Measurements from ENCODE around the gene CYSTM1.
A peak's percentile ranks its signal among the peaks of the same experiment; 100 is the strongest.

The CYSTM1 gene, protein sequence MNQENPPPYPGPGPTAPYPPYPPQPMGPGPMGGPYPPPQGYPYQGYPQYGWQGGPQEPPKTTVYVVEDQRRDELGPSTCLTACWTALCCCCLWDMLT

DNA sequence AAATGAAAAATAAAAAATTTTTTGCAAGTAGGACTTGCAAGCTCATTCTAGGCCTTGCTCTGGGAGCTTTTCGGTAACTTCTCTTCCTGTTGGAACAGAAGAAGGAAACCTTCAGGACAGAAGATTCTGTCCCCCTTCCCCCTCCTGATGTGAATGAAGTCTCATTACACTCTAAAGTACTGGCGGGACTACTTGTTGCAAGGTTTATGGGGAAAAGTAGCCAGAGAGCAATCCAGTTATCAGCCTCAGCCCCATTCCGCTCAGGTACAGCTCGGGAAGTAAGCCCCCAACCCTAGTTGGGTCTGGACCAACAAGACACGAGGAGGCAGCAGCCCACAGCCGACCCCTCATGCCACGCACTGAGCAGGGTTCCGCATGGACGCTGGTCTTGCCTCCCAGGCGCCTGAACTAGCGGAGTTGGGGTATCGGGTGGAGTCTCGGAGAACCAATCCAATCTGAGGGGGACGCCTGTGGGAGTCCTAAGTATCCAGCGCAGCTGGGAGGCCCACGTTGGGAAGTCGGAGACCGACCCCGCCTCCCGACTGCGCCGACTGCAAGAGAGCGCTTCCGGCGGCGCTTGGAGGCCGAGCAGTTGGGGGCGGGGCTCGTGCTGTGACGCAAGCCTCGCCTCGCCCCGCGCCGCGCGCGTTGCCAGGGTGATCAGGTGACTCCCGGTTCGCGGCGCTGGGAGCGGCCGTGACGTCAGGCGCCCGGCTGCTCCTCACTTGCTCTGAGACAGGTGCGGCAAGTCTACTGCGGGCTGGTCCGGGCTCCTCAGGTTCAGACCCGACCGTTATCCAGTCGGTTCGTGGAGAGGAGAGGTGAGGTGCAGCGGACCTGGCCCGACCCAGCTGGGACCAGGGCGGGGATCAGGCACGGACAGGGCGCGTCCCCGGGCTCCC lies at the start of gene CYSTM1:
Gene CYSTM1, plus strand, starts transcription at position 724 of the 902 bp plus-strand sequence. CDS start 19,278 bp downstream, outside the sequence.
- DNase-seq (ENCODE audit: low spot score): peak; percentile 93

DNA sequence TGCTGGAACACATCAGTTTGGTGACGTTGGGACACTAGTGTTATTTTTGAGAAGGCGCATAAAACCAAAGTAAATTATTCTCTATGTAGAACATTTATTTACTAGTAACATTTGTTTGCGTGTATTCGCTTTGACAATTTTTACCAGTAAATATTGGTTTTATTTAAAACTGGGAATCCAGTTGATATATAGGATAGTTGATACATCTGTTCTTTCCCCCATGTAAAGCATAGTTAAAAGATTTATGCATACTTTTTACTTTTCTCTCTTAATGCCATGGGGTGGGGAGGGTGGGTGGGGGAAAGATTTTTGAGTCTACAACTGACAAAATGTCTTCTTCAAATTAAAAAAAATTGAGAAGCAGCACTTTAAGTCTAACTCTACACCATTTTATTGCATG lies 49.4 kb upstream of the CYSTM1 start, which contains the start of gene IGIP:
Gene IGIP, plus strand, starts transcription at position 301 of the 400 bp plus-strand sequence. CDS start 2,540 bp downstream, outside the sequence.
- no peak for DNase-seq (ENCODE audit: low spot score)

DNA sequence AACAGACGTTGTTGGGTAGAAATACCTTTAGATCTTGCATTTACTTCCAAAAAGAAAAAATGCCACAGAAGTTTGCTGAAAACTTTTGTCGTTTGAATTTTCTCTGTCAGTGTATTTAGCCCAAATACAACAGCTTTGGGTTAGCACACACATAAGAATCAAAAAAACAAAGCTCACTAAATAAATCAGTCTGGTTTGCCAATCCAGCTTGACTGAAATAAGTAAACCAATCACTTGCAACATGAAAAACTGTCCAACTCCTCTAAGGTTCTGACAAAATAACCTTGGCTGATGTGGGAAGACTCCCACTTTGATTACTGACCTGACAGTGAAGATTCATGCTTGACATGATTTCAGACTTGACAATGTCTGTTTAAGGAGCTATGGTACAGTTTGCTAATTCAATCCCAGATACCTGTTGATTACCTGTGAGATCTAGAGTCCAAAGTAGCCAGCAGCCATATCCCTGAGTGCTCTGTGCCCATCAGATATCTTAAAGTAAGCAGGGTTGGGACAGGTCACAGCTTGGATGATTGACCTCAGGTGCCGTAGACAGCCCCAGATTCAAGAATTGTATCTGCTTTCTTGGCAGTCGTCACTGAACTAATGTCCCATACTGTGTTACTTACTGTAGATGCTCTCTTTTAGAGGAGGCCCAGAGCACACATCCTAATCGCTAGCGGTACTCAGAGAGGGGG lies 48.5 kb upstream of the CYSTM1 start:
- no peak for DNase-seq (ENCODE audit: low spot score)

DNA sequence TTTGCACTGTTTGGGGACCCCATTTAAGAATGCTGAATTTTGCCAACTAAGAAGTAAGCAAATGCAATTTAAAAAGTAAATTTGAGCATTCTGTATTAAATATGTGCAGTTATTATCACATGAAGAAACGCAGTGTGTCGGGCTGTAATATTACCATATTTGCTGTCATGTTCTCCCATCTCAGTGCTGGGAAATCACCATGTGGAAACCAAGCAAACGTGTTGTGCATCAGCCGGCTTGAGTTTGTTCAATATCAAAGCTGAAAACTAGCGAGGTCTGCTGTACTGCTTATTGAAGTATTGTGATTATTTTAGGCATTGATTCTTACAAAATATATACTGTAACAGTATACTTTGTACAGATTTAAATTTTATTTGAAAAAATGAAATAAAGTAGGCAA lies 46.6 kb upstream of the CYSTM1 start:
- DNase-seq (ENCODE audit: low spot score): no peak

DNA sequence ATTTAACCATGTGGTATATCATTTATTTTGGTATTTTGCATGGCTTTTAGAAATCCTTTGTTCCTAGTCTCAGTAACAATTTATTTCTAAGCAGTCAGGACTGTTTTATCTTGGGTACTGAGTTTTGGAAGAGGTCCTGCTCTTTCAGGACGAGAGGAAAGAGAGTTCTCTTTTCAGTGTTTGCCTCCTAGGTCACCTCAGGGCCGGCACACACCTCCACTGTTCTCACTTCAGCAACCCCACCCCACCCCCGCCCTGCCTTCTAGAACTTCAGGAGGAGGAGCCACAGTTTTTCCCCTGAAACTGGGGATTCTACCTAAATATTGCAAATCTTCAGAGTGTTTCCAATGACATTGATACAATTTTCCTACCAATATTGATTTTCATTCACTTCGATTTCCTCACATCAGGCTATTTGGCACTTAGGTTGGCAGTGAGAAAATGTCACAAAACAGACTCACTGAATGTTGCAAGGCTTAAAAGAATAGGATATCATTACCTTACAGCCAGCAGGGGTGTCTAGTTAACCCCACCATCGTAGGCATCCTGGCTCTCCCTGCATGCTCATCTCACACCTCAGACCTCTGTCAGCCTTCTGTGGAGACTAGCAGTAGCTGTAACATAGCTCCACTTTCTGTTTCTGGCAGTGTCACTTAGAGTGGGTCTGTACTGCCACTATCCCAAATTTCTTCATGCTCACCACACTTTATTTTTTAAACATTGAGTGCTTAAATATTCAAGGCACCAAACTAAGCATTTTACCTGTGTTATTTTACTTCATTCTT lies 43.8 kb upstream of the CYSTM1 start:
- DNase-seq (ENCODE audit: low spot score): no peak

DNA sequence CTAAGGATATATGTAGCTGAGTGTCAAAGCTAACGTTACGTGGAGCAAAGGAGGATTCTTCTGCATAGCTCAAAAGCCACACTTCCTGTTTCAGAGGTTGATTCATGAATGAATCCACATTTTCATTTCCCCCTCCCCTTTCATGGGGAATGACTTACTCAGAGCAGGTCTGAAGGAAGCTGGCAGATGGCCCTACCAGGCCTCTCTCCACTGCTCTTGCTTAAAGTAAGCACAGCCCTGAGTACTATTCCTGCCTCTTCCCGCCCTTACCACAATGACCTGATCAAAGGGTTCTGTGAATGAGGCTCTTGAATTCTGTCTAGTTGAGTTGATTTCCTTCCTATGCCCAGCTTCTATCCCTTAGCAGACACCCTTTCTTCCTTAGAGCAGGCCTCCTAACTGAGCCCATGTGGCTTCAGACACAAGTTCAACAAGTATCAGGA lies 43.0 kb upstream of the CYSTM1 start:
- DNase-seq (ENCODE audit: low spot score): peak; percentile 92

DNA sequence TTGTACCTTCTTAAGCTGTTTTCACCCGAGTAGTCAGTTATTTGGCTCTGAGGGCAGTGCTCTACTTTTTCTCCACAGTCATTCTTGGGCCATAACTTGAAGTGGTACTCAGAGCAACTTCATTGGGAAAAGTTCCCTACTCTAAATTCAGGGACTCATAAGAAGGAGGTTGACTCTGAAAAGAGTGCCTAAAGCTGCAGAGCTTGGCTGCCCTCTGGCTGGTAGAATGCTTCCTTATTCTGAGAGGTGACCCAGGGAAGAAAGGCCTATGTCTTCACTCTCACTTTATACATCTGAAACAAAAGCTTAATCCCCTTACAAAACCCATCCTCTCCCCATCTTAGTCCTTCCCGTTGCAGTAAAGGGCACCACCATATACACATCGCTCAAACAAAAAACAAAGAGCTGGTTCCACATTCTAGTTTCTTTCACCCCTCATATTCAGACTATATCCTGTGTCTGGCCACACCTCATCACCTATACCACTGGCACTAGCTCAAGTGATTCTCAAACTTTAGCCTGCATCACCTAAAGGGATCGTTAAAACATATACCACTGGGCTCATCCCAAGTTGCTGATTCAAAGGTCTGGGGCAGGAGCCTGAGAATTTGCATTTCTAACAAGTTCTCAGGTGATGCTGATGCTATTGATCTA lies 41.3 kb upstream of the CYSTM1 start:
- no peak for DNase-seq (ENCODE audit: low spot score)

DNA sequence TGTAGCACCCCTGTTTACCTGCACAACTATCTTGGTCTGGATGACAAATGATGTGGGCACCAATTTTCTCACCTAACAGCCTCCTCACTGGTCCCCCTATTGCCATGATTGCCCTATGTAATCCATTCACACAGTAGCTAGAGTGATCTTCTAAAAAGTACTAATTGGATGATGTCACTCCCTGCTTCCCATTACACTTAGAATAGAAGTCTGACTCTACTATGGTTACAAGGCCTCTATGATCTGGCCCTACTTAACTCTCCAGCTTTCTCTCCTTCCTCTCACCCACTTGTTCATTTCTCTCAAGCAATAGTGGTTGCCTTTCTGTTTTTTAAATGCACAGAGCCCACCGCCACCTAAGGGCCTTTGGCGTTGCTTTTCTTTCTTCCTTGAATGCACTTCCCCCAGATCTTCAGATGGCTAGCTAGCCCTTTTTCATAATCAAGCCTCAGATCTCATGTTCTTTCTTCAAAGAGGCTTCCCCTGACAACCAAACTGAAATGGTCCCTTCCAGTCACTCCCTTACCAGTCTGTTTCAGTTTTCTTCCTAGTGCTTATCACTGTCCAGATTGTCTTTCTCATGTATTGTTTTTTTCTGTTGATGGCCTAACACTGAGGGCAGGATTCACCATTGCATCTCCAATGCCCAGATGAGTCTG lies 40.6 kb upstream of the CYSTM1 start:
- no peak for DNase-seq (ENCODE audit: low spot score)

DNA sequence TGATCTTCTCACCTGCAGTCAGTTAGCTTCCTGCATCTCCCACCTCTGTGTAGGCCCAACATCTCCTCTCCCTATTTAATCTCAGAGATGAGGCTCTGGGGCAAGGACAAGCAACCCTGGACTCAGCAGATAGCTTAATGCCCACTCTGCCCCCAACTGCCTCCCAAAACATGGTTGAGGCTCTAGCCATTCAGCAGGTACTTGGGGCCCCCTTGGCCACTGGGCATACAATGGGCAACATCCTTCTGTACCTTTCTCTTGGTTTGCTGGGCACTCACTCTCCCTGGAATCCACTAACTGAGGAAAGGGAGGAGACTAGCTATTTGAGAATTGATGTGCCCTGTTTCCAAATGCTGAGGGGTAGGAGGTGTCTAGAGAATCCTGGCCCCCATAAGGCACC lies 39.9 kb upstream of the CYSTM1 start:
- no peak for DNase-seq (ENCODE audit: low spot score)

DNA sequence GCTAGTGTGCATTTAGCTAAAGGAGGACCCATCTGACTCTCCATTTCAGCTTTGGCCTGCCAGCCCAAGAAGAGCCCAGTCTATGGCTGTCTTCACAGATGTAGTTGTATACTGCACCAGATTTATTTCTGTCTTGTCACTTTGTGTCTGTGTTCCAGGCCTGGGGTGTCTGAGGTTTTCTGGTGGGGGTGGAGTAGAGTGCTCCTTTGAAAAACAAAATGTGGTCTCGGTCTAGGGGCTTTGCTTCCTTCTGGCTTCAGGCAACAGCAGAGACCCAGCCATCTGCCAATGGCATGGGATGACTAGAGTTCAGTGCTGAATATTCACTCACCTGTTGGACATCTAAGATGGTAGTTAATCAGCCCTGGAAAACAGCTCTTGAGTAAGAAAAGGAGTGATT lies 38.4 kb upstream of the CYSTM1 start:
- no peak for DNase-seq (ENCODE audit: low spot score)

DNA sequence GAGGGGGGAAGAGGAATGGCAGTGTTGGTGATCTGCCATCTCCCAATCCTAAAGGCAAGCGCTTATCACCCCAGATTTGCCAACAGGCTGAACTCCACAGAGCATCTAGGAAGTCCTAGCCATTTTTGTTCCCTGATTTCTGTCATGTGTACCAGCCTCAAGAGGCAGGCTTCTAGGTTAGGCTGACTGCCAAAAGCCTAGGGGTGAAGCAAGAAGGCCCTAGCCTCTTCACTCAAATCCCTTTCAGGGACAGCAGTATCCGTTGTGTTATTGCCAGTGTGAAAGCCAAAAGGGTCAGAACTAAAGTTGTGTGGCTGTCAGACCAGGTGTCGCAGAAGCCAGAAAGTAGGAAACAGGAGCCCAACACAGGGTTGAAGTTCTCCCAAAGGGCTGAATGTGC lies 34.6 kb upstream of the CYSTM1 start:
- DNase-seq (ENCODE audit: low spot score): no peak

DNA sequence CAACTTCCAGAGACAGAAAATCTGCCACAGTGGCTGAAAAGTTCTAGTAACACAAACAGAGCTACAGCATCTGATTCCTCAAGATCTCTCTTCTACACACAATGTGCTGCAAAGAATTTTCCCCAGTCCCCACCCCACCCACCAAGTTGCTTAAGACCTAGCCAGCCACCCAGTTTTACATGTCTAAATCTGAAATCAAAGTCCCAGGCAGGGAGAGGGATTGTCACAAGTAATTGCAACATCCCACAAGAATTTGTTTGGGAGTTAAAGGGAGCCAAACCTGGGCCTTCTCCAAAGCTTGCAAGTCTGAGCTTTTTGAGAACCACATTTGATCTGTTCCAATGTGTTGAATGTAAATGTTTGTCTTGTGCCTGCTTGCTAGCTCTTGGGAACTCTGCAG lies 33.7 kb upstream of the CYSTM1 start:
- peak; percentile 52 for DNase-seq (ENCODE audit: low spot score)

DNA sequence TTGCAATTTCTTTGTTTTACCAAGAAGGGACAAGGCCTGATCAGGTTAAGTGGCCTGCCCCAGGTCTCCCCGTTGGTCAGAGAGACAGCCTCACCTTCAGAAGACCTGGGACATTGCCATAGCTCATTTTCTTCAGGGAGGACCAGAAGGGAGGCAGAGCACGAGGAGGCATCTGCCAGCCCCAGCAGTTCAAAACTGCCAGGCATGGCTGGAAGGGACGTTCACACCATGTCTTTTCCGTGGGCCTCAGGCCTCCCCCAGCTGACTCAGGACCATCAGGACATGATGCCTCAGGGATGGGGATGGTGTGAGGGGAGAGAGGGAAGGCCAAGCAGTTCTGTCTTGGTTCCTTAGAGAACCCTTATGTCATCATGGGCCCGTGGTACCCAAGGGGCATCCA lies 32.7 kb upstream of the CYSTM1 start:
- no peak for DNase-seq (ENCODE audit: low spot score)

DNA sequence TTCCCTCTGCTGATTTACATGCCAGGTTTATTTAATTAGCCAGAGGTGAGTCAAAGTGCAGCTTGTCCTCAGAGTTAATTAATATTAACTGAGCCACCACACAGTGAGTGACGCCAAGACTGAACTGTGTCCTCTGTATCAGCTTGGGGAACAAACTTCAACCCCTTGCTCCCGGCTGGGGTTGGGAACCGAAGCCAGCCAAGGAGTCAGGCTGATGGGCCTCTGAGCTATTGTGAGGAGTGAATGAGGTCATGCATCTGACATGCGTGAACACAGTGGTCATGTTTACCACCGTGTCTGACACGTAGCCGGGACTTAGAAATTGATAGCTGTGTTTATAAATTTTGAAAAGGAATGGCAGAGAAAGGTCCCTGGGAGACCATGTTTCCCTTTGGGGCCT lies 32.1 kb upstream of the CYSTM1 start:
- DNase-seq (ENCODE audit: low spot score): no peak

DNA sequence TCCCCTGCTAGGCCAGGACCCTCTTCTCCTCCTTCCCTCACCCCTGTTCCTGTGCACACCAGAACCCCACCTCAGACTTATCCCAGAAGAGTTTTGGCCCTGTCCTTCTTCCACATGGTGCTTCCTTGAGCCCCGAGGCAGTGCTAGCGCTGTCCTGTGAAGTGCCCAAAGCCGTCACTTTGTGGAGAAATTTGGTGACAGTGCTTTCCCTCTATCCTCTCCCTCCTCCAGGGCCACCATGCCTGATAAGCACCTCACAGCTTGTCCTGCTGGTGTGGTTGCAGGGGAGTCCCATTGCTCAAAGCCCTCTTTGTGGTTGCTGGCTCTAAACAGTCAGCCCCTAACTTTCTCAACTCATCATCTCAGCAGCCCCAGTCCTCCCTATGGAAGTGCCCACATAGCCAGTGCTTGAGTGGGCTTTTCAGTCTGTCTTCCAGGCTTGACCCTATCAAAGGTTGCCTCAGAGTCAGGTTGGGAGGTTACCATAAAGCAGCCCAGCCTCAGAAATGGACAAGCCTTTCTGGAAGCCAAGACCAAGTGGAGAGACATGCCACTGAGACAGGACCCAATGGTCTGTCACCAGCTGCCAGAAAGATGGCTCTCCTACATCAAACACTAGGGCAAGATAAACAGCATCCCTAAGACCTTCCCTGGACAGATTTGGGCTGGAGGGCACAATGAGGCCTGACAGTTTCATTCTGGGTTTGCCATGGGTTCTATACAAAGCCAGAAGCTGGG lies 31.3 kb upstream of the CYSTM1 start:
- no peak for DNase-seq (ENCODE audit: low spot score)

DNA sequence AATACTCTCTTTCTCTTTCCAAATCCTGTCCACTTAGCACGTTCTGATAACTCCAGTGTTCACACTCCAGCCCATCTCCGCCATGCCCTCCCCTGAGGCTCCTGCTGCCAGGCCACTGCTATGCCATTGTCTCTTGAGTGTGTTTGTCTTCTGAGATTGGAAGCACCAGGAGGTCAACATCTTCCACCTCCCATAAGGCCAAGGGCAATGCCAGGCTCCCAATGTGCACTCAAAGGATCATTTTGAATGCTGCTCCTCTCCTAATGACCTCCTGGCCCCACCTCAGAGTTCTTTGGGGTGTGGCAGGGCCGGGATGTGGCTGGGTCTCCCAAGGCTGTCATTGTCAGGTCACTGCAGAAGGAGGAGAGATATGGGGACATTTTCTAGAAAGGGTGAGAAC lies 29.7 kb upstream of the CYSTM1 start:
- no peak for DNase-seq (ENCODE audit: low spot score)

DNA sequence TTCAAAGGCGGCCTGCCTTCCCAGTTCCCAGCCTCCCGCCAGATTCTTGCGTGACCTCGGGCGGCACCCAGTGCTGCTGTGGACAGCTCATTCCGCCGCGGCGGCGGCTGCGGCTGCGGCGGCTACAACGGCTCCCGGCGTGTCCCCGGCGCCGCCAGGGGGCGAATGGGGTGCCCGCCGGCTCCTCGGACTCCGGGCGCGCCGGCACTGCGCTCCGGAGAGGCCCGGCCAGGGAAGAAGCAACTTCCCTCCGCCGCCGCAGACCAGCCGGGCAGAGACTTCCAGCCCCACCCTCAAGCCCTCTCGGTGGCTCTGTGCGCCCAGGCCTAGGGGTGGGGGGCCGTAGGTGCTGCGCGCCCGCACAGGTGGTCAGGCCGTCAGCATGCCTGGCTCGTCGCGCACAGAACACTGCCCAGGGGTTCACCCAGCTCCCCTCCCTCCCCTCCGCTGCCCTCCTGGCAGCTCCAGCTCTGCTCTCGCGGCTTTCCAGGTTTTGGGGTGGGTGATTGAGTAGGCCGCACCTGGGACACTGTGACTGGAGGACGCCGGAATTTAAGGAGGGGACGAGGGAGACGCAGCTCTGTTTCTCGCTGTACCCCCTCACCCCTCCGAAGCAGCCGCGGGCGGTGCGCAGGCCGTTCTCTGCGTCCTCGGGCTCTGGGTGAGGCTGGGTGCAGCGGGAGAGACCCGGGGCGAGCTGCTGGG lies 29.0 kb upstream of the CYSTM1 start:
- peak; percentile 84 for DNase-seq (ENCODE audit: low spot score)

DNA sequence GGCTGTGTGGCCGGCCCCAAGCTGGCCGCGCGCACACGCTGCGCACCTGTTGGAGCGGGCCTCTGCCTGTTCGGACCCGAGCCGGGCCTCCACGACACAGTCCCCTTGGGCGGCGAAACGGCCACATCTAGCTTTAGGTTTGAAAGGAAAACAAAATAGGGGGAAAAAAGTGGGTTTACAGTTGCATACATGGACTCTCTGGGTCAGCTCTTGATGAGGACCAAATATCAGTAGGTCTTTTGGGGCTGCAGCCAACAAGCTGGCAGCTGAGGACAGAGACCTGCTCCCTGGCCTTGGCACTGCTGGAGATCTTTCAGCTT lies 28.5 kb upstream of the CYSTM1 start:
- no peak for DNase-seq (ENCODE audit: low spot score)

DNA sequence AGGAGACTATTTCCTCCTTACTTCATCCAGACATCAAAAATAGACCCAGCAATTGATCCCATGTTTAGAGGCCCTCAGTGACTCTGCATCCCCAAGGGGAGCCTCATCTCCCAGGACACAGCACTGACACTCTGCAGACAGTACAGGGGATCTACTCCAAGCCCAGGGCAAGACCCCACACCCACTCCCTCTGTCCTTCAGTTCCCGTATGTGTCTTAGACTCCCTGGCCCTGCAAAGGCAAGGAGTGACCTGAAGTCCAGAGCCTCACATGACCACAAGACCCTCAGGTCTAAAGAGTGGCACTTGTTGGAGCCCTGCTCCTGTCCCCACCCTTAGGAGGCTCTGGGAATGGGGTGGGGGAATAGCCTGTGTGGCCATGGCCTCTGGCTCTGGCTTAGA lies 27.5 kb upstream of the CYSTM1 start:
- DNase-seq (ENCODE audit: low spot score): no peak

DNA sequence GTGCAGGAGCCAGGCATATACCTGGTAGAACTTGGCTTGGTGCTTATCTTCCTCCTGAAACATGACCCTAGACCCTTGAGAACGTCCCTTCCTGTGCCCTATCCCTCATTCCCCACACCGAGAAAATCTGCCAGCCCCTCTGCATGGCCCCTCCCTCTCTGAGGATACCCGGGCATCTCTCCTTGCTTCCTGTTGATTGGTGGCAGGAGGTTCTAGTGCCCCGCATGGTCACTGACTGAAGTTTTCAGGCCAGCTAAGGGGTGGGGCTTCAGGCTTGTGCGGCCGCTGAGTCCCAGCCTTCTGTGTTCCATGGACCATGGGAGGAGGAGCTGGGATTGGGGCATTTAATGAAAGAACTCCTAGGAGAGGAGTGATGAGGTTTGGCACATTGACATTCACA lies 26.5 kb upstream of the CYSTM1 start:
- DNase-seq (ENCODE audit: low spot score): peak; percentile 54

All from AG08395 (cell line).